ENCODE results near the gene YDJC. TPM values are rescaled to one million over a fixed set of nuclear protein-coding genes. Genes with fewer than 3 reads are reported as not detected.

The YDJC gene
- total and polyA plus RNA-seq, 2 of the 13 experiments (the other 11 are each of a cell fraction or from before 2014, with no cell fraction given): 15.3 to 32.0 TPM

DNA sequence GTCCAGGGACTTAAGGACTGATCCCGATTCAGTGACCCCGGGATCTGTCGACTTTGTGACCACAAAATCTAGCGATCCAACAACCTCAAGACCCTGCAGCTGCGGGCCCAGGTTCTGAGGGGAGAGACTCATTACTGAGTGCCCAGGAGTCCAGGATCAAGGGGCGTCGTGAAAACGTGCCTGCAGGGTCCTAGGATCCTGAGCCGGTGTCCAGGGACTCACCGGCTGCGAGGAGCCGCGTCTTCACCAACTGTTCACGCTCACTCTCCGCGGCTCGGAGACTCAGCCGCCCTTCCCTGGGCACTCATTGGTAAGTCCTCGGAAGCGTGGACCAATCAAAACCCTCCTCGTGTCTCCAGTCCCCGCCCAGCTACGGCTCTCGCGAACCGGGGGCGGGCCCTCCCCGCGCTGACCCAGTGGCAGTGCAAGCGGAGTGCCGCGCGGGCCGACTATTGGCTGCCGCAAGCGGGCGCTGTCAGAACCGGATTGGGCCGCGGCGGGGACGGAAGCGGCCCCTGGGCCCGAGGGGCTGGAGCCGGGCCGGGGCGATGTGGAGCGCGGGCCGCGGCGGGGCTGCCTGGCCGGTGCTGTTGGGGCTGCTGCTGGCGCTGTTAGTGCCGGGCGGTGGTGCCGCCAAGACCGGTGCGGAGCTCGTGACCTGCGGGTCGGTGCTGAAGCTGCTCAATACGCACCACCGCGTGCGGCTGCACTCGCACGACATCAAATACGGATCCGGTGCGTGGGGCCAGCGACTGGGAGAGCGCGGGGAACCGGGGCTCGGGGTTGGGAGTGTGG is 12.2 kb upstream of the YDJC start, which contains the start of gene SDF2L1 (continued):
- TF ChIP-seq SMAD1 (CRISPR knock-in tag; IDR thresholded peaks at IDR 0.05; ENCODE audit: borderline replicate concordance, low read depth) (peak; percentile 40; the same call in 1 of the 2 replicates), ZNF230 (CRISPR knock-in tag; IDR thresholded peaks at IDR 0.05) (0 out of 2 replicates have a peak, but pooled peaks have one; percentile 9), ZNF746 (CRISPR knock-in tag; IDR thresholded peaks at IDR 0.05) (no peak; the same call in 1 of the 2 replicates), ELF4 (CRISPR knock-in tag; IDR thresholded peaks at IDR 0.05; ENCODE audit: borderline replicate concordance) (no peak), CC2D1A (CRISPR knock-in tag; IDR thresholded peaks at IDR 0.05) (no peak)
- TF ChIP-seq, protein P1, sequence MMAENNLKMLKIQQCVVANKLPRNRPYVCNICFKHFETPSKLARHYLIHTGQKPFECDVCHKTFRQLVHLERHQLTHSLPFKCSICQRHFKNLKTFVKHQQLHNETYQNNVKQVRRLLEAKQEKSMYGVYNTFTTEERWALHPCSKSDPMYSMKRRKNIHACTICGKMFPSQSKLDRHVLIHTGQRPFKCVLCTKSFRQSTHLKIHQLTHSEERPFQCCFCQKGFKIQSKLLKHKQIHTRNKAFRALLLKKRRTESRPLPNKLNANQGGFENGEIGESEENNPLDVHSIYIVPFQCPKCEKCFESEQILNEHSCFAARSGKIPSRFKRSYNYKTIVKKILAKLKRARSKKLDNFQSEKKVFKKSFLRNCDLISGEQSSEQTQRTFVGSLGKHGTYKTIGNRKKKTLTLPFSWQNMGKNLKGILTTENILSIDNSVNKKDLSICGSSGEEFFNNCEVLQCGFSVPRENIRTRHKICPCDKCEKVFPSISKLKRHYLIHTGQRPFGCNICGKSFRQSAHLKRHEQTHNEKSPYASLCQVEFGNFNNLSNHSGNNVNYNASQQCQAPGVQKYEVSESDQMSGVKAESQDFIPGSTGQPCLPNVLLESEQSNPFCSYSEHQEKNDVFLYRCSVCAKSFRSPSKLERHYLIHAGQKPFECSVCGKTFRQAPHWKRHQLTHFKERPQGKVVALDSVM (CRISPR knock-in tag; IDR thresholded peaks at IDR 0.05): no peak
- TF ChIP-seq, protein P2, sequence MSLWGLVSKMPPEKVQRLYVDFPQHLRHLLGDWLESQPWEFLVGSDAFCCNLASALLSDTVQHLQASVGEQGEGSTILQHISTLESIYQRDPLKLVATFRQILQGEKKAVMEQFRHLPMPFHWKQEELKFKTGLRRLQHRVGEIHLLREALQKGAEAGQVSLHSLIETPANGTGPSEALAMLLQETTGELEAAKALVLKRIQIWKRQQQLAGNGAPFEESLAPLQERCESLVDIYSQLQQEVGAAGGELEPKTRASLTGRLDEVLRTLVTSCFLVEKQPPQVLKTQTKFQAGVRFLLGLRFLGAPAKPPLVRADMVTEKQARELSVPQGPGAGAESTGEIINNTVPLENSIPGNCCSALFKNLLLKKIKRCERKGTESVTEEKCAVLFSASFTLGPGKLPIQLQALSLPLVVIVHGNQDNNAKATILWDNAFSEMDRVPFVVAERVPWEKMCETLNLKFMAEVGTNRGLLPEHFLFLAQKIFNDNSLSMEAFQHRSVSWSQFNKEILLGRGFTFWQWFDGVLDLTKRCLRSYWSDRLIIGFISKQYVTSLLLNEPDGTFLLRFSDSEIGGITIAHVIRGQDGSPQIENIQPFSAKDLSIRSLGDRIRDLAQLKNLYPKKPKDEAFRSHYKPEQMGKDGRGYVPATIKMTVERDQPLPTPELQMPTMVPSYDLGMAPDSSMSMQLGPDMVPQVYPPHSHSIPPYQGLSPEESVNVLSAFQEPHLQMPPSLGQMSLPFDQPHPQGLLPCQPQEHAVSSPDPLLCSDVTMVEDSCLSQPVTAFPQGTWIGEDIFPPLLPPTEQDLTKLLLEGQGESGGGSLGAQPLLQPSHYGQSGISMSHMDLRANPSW (CRISPR knock-in tag; IDR thresholded peaks at IDR 0.05; ENCODE audit: borderline replicate concordance): no peak
- TF ChIP-seq, protein P3, sequence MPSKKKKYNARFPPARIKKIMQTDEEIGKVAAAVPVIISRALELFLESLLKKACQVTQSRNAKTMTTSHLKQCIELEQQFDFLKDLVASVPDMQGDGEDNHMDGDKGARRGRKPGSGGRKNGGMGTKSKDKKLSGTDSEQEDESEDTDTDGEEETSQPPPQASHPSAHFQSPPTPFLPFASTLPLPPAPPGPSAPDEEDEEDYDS (CRISPR knock-in tag; IDR thresholded peaks at IDR 0.05): peak; percentile 48
- TF ChIP-seq, protein P4, sequence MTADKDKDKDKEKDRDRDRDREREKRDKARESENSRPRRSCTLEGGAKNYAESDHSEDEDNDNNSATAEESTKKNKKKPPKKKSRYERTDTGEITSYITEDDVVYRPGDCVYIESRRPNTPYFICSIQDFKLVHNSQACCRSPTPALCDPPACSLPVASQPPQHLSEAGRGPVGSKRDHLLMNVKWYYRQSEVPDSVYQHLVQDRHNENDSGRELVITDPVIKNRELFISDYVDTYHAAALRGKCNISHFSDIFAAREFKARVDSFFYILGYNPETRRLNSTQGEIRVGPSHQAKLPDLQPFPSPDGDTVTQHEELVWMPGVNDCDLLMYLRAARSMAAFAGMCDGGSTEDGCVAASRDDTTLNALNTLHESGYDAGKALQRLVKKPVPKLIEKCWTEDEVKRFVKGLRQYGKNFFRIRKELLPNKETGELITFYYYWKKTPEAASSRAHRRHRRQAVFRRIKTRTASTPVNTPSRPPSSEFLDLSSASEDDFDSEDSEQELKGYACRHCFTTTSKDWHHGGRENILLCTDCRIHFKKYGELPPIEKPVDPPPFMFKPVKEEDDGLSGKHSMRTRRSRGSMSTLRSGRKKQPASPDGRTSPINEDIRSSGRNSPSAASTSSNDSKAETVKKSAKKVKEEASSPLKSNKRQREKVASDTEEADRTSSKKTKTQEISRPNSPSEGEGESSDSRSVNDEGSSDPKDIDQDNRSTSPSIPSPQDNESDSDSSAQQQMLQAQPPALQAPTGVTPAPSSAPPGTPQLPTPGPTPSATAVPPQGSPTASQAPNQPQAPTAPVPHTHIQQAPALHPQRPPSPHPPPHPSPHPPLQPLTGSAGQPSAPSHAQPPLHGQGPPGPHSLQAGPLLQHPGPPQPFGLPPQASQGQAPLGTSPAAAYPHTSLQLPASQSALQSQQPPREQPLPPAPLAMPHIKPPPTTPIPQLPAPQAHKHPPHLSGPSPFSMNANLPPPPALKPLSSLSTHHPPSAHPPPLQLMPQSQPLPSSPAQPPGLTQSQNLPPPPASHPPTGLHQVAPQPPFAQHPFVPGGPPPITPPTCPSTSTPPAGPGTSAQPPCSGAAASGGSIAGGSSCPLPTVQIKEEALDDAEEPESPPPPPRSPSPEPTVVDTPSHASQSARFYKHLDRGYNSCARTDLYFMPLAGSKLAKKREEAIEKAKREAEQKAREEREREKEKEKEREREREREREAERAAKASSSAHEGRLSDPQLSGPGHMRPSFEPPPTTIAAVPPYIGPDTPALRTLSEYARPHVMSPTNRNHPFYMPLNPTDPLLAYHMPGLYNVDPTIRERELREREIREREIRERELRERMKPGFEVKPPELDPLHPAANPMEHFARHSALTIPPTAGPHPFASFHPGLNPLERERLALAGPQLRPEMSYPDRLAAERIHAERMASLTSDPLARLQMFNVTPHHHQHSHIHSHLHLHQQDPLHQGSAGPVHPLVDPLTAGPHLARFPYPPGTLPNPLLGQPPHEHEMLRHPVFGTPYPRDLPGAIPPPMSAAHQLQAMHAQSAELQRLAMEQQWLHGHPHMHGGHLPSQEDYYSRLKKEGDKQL (CRISPR knock-in tag; IDR thresholded peaks at IDR 0.05; ENCODE audit: low read depth): no peak; the same call in 1 of the 2 replicates
- TF ChIP-seq, protein P5, sequence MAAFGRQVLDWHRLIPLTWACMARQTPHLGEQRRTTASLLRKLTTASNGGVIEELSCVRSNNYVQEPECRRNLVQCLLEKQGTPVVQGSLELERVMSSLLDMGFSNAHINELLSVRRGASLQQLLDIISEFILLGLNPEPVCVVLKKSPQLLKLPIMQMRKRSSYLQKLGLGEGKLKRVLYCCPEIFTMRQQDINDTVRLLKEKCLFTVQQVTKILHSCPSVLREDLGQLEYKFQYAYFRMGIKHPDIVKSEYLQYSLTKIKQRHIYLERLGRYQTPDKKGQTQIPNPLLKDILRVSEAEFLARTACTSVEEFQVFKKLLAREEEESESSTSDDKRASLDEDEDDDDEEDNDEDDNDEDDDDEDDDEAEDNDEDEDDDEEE (CRISPR knock-in tag; IDR thresholded peaks at IDR 0.05): 0 out of 2 replicates have a peak, but pooled peaks have one; percentile 47
- TF ChIP-seq, protein P6, sequence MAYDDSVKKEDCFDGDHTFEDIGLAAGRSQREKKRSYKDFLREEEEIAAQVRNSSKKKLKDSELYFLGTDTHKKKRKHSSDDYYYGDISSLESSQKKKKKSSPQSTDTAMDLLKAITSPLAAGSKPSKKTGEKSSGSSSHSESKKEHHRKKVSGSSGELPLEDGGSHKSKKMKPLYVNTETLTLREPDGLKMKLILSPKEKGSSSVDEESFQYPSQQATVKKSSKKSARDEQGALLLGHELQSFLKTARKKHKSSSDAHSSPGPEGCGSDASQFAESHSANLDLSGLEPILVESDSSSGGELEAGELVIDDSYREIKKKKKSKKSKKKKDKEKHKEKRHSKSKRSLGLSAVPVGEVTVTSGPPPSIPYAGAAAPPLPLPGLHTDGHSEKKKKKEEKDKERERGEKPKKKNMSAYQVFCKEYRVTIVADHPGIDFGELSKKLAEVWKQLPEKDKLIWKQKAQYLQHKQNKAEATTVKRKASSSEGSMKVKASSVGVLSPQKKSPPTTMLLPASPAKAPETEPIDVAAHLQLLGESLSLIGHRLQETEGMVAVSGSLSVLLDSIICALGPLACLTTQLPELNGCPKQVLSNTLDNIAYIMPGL (CRISPR knock-in tag; IDR thresholded peaks at IDR 0.05; ENCODE audit: borderline replicate concordance in 1 of 2, low read depth in 1 of 2): peak; percentile 36 to 40; a peak in 2 of 4 replicates
